Activated naive CD4-positive, alpha-beta T cell treated with anti-CD3 and anti-CD28 coated beads for 36 hours (primary cell): Measurements from ENCODE around the gene CDH13. TPM values are rescaled to one million over a fixed set of nuclear protein-coding genes. Genes with fewer than 3 reads are reported as not detected.

Source experiments
- CTCF ChIA-PET: fragments of 350-600 bp; sonication (Branson Sonifier 250); formaldehyde crosslinking; loops from one replicate; lab custom pipeline; 2021; ENCODE audit warnings: antibody characterized with exemption; lab: Charles Lee
- DNase-seq: peaks from one replicate; pipeline ENCODE4 v3.0.0-alpha.2; 2020
- H3K27ac Mint-ChIP-seq: one replicate; pipeline ENCODE4 v1.8.0; 2021; ENCODE audit warnings: mild to moderate bottlenecking, mixed read lengths
- H3K27me3 Mint-ChIP-seq: one replicate; pipeline ENCODE4 v1.8.0; 2021; ENCODE audit warnings: low read depth, mixed read lengths
- H3K36me3 Mint-ChIP-seq: one replicate; pipeline ENCODE4 v1.8.0; 2021; ENCODE audit warnings: low read depth, mixed read lengths
- H3K4me1 Mint-ChIP-seq: one replicate; pipeline ENCODE4 v1.8.0; 2021; ENCODE audit warnings: low read depth, mixed read lengths
- H3K4me3 Mint-ChIP-seq: one replicate; pipeline ENCODE4 v1.8.0; 2021; ENCODE audit warnings: mild to moderate bottlenecking, moderate library complexity, mixed read lengths
- H3K9me3 Mint-ChIP-seq: one replicate; pipeline ENCODE4 v1.8.0; 2021; ENCODE audit warnings: mixed read lengths
- intact Hi-C: fragments of 100-400 bp; cut with micrococcal nuclease; formaldehyde crosslinking; loops from one replicate; pipeline ENCODE4 v1.15.1; 2023
- total RNA-seq, 2 experiments: library from RNA; stranded (reverse); gene quantifications; one replicate each; pipeline ENCODE4 v1.2.3, GENCODE V29; 2021

The CDH13 gene
- total RNA-seq, 2 experiments from 2014 or later = not detected

DNA sequence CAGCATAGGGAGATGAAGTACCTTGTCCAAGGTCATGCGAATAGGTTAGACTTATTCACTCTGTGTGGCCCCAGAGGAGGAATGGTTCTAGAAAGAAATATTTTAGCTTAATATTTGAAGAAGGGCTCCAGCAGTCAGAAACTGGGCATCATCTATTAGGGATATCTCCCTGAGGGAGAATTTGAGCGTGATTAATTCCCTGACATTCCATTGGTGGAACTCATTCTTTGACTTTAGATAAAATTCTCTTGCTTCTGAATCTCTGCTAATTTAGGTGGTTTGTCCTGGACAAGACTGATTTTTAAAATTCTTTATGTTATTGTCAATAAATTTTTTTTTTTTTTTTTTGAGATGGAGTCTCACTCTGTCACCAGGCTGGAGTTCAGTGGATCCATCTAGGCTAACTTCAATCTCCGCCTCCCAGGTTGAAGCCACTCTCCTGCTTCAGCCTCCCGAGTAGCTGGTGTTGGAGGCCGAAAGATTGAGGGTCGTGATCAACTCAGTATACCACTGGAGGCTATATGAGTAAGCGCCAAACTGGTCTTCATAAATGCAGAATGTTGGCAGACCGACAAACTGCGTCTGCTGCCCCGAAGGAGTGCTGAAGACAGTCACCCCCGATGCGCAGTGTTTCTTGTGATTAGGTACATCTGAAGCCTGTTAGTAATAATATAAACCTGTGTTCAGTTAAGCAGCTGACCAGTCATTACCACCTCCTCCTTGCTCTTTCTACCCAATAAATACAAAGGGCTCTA is 913.1 kb downstream of the CDH13 start:
- H3K9me3 Mint-ChIP-seq = peaks cover 2% of the 10 kb centered on the region
- no peak overlapping the region for H3K4me3 Mint-ChIP-seq
- no peaks in the 10 kb centered on the region for H3K4me1 Mint-ChIP-seq
- DNase-seq = no peak
- H3K36me3 Mint-ChIP-seq = no peaks in the 10 kb centered on the region
- H3K27me3 Mint-ChIP-seq = no peaks in the 10 kb centered on the region
- intact Hi-C loops = no loop called here
- CTCF ChIA-PET = interaction anchor here (0.6 kb wide), 1 partner anchor 19 kb away, joined by 3 read pairs; no protein-coding TSS in a partner anchor
- no peak overlapping the region for H3K27ac Mint-ChIP-seq

DNA sequence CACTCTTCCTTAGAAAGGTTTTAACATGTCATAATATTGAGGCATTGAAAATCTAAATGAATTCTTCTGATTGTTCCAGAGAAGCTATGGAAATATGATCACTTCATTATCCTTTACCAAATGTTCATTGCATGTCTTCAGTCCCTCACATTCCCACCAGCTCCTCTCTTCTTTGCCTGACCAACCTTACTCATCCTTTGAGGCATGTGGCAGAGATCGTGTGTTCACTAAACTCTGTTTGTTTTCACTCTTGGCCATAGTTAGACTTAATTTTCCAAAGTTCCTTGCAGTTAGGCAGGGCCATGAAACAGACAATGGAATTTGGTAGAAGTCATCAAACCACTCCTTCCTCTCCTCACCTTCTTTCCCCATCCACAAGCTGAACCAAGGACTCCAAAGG is 914.5 kb downstream of the CDH13 start:
- CTCF ChIA-PET = no interaction called here
- intact Hi-C loops = no loop called here
- Mint-ChIP-seq H3K4me1 (no peaks in the 10 kb centered on the region), H3K27me3 (no peaks in the 10 kb centered on the region), H3K36me3 (no peaks in the 10 kb centered on the region), H3K9me3 (no peaks in the 10 kb centered on the region), H3K27ac (no peak overlapping the region), H3K4me3 (no peak overlapping the region)
- DNase-seq = no peak

DNA sequence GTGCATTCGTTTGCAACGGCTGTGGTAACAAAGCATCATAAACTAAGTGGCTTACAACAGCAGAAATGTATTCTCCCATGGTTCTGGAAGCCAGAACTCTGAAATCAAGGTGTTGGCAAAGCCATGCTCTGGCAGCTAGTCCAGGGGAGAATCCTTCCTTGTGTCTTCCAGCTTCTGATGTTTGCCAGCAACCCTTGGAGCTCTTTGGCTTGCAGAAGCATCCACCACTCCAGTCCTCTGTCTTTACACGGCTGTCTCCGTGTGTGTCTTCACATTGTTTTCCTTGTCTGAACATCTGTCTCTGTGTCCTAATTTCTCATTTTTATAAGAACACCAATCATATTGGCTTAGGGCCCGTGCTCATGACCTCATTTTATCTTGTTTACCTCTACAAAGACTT is 915.7 kb downstream of the CDH13 start:
- Mint-ChIP-seq H3K9me3 (peaks cover 2% of the 10 kb centered on the region), H3K4me1 (no peaks in the 10 kb centered on the region)
- CTCF ChIA-PET = no interaction called here

DNA sequence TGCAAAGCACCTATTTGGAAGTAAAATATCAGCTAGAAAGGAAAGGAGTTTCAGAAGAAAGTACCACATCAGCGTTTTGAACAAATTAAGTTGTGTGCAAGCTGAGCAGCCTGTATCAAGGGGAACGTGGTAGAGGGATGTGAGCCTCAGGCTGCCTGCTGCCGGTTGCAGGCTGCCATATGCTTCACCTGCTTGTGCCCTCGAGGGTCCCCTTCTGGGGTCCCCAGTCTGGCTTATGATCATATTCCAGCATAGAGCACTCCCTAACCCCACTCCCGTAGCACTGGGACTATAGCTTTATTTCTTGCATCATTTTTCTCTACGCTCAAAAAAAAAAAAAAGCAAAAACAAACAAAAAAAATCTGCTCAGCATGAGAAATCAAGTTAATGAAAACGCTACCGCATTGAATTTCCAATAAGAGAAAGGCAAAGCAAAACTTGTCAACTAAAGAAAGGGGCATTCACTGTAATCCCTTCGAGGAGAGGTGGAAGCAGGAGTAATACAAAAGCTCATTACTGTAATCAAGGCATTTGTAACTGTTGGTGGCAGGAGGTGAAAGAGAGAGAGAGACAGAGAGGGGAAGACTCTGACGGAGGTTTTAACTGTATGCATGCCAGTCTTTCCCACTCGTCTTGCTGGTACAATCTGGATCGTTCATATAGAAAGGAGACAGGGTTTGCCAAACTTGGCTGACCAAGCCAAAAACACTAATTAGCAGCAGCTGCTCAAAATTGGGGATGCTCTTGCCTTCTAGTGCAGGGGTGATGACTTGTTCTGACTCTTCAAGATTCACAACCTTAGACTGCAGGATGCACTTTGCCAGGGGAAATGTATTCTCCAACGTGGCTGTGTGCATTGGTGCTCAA is 922.8 kb downstream of the CDH13 start:
- no peaks in the 10 kb centered on the region for H3K36me3 Mint-ChIP-seq
- H3K9me3 Mint-ChIP-seq = peaks cover 5% of the 10 kb centered on the region
- CTCF ChIA-PET = no interaction called here
- intact Hi-C loops = no loop called here
- no peak for DNase-seq
- H3K27ac Mint-ChIP-seq = no peak overlapping the region
- no peaks in the 10 kb centered on the region for H3K4me1 Mint-ChIP-seq
- no peak overlapping the region for H3K4me3 Mint-ChIP-seq
- H3K27me3 Mint-ChIP-seq = peaks cover 4% of the 10 kb centered on the region

More for the DNA sequence above, 915.7 kb downstream of the CDH13 start:
- H3K27me3 Mint-ChIP-seq = peaks cover 2% of the 10 kb centered on the region
- H3K27ac Mint-ChIP-seq = no peak overlapping the region
- no peaks in the 10 kb centered on the region for H3K36me3 Mint-ChIP-seq
- intact Hi-C loops = no loop called here
- H3K4me3 Mint-ChIP-seq = no peak overlapping the region
- no peak for DNase-seq

DNA sequence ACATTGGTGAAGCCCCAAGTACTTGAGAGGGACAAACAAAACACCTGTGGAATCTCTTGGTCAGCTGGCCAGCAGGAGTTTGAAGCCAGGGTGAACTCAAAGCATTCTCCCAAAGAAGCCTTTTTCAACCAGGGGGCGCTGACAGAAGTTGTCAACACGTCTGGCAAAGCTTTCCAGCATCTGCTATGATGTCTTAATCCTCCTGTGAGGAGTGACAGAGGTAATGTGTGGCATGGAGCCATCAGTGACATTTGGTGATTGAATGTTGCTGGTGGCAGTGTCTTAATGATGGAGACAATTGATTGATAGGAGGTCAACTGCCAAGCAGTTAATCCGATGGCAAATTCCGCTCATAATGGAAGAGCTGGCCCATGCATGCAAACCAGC is 923.4 kb downstream of the CDH13 start:
- intact Hi-C loops = no loop called here
- no peak overlapping the region for H3K4me3 Mint-ChIP-seq
- no peak overlapping the region for H3K27ac Mint-ChIP-seq
- H3K4me1 Mint-ChIP-seq = no peaks in the 10 kb centered on the region
- H3K9me3 Mint-ChIP-seq = peaks cover 5% of the 10 kb centered on the region
- H3K36me3 Mint-ChIP-seq = no peaks in the 10 kb centered on the region
- CTCF ChIA-PET = no interaction called here
- no peak for DNase-seq
- peaks cover 4% of the 10 kb centered on the region for H3K27me3 Mint-ChIP-seq

DNA sequence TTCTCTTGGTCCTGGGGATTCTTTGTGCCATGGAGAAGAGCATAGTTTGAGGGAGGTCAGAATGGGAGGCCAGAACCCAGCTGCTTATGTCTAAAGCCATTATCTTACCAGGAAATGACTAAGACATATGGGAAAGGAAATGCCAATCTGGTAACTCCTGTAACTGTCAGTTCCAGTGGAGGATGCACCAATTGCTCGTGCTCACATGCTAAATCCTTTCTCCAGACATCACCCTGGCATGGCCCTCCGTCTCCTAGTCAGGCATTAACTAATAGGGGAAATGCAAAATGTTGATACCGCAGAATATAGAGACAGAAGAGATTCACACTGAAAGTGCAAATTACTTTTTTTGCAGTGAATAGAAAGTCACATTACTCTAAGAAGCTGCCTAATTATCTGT is 925.5 kb downstream of the CDH13 start:
- peaks cover 4% of the 10 kb centered on the region for H3K27me3 Mint-ChIP-seq
- CTCF ChIA-PET = no interaction called here
- H3K4me1 Mint-ChIP-seq = no peaks in the 10 kb centered on the region
- no peak overlapping the region for H3K27ac Mint-ChIP-seq
- no peaks in the 10 kb centered on the region for H3K36me3 Mint-ChIP-seq
- peaks cover 5% of the 10 kb centered on the region for H3K9me3 Mint-ChIP-seq
- no peak for DNase-seq
- no peak overlapping the region for H3K4me3 Mint-ChIP-seq
- intact Hi-C loops = no loop called here

DNA sequence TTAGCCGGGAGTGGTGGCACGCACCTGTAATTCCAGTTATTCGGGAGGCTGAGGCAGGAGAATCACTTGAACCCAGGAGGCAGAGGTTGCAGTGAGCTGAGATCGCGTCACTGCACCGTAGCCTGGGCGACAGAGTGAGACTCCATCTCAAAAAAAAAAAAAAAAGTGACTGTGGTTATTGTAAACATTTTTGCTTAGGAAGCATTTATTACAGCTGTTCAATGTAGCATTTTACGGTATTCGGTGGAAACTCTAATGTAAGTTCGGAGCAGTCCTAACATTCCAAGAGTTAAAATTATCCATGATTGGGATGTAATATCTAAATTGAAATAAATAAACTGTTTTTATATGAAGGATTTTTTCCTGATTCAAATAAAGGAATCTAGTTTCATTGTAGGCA is 926.2 kb downstream of the CDH13 start:
- Mint-ChIP-seq H3K27ac (no peak overlapping the region), H3K27me3 (no peaks in the 10 kb centered on the region), H3K4me3 (no peak overlapping the region), H3K9me3 (no peaks in the 10 kb centered on the region), H3K36me3 (no peaks in the 10 kb centered on the region), H3K4me1 (no peaks in the 10 kb centered on the region)
- intact Hi-C loops = no loop called here
- CTCF ChIA-PET = no interaction called here
- DNase-seq = no peak

DNA sequence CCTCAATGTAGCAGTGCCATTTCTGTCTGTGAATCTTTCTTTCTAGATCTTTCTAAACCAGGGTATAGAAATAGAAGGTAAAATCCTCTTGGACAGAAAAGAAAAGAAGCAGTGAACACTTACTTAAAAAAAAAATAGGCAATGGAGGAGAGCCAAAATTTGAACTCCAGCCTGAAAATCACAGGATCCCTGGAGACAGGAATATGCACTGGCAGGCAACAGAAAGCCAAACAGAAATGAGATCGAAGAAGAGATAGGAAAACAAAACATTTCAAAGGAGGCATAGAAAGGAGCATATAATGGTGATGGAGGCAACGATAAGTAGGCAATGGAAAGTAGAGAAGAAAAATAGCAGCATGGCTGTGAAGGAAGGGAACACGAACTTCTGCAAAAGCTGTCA is 927.3 kb downstream of the CDH13 start:
- no peak for DNase-seq
- no peaks in the 10 kb centered on the region for H3K27me3 Mint-ChIP-seq
- H3K4me3 Mint-ChIP-seq = no peak overlapping the region
- intact Hi-C loops = no loop called here
- no peaks in the 10 kb centered on the region for H3K36me3 Mint-ChIP-seq
- H3K4me1 Mint-ChIP-seq = no peaks in the 10 kb centered on the region
- no peaks in the 10 kb centered on the region for H3K9me3 Mint-ChIP-seq
- CTCF ChIA-PET = no interaction called here
- H3K27ac Mint-ChIP-seq = no peak overlapping the region

DNA sequence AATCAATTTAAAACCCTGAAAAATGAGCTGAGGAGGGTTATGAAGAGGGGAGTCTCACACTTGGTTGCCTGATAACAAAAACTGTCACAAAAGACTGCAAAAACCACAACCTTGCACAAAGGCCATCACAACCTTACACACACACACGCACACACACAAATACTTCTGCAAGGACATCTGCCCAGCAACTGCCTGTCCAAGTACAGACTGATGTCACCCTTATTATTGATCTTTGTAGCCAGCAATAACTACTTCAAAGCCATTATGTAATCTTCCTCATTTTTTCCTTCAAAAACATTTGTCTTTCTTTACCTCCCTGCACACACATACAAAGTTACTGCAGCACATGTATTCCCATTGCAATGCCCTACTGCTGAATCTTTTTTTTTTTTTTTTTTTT is 927.8 kb downstream of the CDH13 start:
- Mint-ChIP-seq H3K4me3 (no peak overlapping the region), H3K4me1 (no peaks in the 10 kb centered on the region), H3K27ac (no peak overlapping the region), H3K27me3 (no peaks in the 10 kb centered on the region), H3K36me3 (no peaks in the 10 kb centered on the region), H3K9me3 (no peaks in the 10 kb centered on the region)
- CTCF ChIA-PET = no interaction called here
- DNase-seq = no peak
- intact Hi-C loops = no loop called here

DNA sequence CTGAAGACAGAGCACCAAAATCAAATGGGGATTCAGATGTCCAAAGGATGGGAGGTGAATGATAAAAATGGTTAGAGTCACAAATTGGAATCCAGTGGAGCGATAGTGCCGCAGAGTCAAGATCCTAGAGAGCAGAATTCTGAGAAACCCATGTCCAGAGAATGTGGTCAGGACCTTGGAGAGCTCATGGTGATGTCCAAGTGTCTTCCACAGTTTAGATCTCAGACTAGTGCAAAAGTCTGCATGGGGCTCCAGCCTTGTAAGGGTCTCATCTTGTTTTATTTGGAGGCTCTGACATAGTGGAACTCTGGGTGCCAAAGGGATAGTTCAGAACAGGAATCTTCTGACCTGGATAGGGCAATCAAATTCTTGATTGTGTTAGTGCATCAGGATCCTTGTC is 935.1 kb downstream of the CDH13 start:
- DNase-seq = no peak
- CTCF ChIA-PET = no interaction called here
- intact Hi-C loops = no loop called here
- Mint-ChIP-seq H3K36me3 (no peaks in the 10 kb centered on the region), H3K27ac (no peak overlapping the region), H3K4me1 (no peaks in the 10 kb centered on the region), H3K27me3 (no peaks in the 10 kb centered on the region), H3K9me3 (no peaks in the 10 kb centered on the region), H3K4me3 (no peak overlapping the region)

DNA sequence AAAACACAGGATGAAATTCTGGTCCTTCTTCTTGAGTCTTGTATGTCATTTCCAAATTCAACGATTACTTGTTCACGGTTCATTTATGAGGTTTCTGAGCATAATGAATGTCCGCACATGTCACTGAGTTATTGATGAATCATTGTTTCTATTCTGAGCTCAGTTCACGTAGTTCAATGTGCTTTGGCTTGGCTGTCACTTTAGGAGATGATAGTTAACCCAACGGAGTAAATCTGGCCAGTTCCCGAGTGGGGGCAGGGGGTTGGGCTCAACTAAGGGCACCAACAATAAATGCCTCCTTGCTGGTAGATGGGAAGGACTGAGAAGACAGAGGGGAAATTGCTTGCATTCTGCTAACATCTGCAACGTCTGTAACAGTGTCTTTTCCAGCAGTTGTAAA is 941.6 kb downstream of the CDH13 start:
- Mint-ChIP-seq H3K27me3 (peaks cover 3% of the 10 kb centered on the region), H3K27ac (no peak overlapping the region), H3K4me1 (no peaks in the 10 kb centered on the region), H3K36me3 (no peaks in the 10 kb centered on the region), H3K9me3 (no peaks in the 10 kb centered on the region), H3K4me3 (no peak overlapping the region)
- intact Hi-C loops = no loop called here
- DNase-seq = no peak
- CTCF ChIA-PET = interaction anchor here (0.7 kb wide), 1 partner anchor 131 kb away, joined by 3 read pairs; no protein-coding TSS in a partner anchor

DNA sequence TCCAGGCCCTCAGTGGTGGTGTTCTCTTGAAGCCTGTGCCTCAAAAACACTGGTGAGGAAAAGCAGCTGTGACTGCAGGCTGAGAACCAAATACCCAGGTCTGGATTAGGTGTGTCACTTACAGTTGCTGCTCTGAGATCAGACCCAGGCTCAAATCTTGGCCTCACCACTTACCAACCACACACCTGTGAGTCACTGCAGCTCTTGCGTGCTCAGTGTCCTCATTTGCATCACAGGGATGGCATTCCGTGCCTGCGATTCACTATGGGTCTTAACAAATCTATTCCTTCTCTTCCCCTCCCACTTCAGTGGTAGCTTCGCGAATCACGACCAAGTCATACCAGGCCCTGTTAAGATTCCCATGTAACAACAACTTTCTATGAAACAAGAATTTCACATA is 947.6 kb downstream of the CDH13 start:
- Mint-ChIP-seq H3K36me3 (no peaks in the 10 kb centered on the region), H3K27ac (no peak overlapping the region), H3K4me1 (no peaks in the 10 kb centered on the region), H3K27me3 (no peaks in the 10 kb centered on the region), H3K4me3 (no peak overlapping the region), H3K9me3 (peaks cover 8% of the 10 kb centered on the region)
- intact Hi-C loops = no loop called here
- DNase-seq = no peak
- CTCF ChIA-PET = no interaction called here
